Gastroesophageal sphincter (tissue), 4 donors: Measurements from ENCODE around the gene NAV2. TPM values are rescaled to one million over a fixed set of nuclear protein-coding genes. Genes with fewer than 3 reads are reported as not detected.

Experiments
- ATAC-seq: fragments of 150-250 bp; one replicate; pipeline ENCODE4 v1.9.1; 2016; ENCODE audit warnings: mild to moderate bottlenecking, moderate library complexity
- H3K27ac ChIP-seq, 4 donors: fragments of 200-600 bp; sonication (generic) in 3 of 4; 1 replicate in 3 of 4; 2 replicates in 1 of 4; pipeline ENCODE4 v1.5.1; 2016 to 2019
- H3K27me3 ChIP-seq: fragments of 200-600 bp; sonication (generic); one replicate; pipeline ENCODE4 v1.5.1; 2019
- H3K36me3 ChIP-seq, 2 donors: fragments of 200-600 bp; sonication (generic); one replicate each; pipeline ENCODE4 v1.5.1; 2019; ENCODE audit warnings: control low read depth in 1 of 2
- H3K4me1 ChIP-seq, 3 donors: fragments of 200-600 bp; sonication (generic); 1 replicate in 2 of 3; 2 replicates in 1 of 3; pipeline ENCODE4 v1.5.1; 2016 to 2019; ENCODE audit warnings: control low read depth in 2 of 3
- H3K4me3 ChIP-seq, 2 donors: fragments of 200-600 bp; sonication (generic); one replicate each; pipeline ENCODE4 v1.5.1; 2019; ENCODE audit warnings: mild to moderate bottlenecking in 1 of 2, moderate library complexity in 1 of 2
- H3K9me3 ChIP-seq, 3 donors: fragments of 200-600 bp; sonication (generic); one replicate each; pipeline ENCODE4 v1.5.1; 2017 to 2019; ENCODE audit warnings: control low read depth in 2 of 3
- CTCF ChIP-seq, 4 experiments: fragments of 200-600 bp in 2 of 4; fragments of 450-650 bp in 2 of 4; sonication (generic) in 1 of 4; IDR thresholded peaks; one replicate each; pipeline ENCODE4 v1.5.1; 2017 to 2019; ENCODE audit warnings: antibody characterized with exemption in 4 of 4, mild to moderate bottlenecking in 2 of 4, moderate library complexity in 2 of 4
- EP300 ChIP-seq: sonication (generic); formaldehyde crosslinking; IDR thresholded peaks from one replicate; pipeline ENCODE4 v1.6.1; 2017; ENCODE audit warnings: antibody characterized with exemption, mild to moderate bottlenecking
- POLR2A ChIP-seq, 2 donors: fragments of 450-650 bp; IDR thresholded peaks; one replicate each; pipeline ENCODE4 v1.6.1; 2017; ENCODE audit warnings: antibody characterized with exemption in 2 of 2, mild to moderate bottlenecking in 2 of 2, moderate library complexity in 1 of 2
- POLR2AphosphoS5 ChIP-seq: sonication (generic); formaldehyde crosslinking; IDR thresholded peaks from one replicate; pipeline ENCODE4 v1.6.1; 2017; ENCODE audit warnings: antibody characterized with exemption
- WGBS, 2 donors: methylation state at CpG; one replicate each; pipeline ENCODE4 v1.1.5; 2018; ENCODE audit warnings: low coverage in 1 of 2; 5-methylcytosine and 5-hydroxymethylcytosine counted together
- total RNA-seq, 4 donors: library from RNA; depleted of rRNA; stranded (reverse); fragments of >200 nt; gene quantifications; one replicate each; pipeline ENCODE4 v1.1.0, GENCODE V29; 2016

The NAV2 gene
- total RNA-seq, 4 donors from 2014 or later: 19.5 to 57.1 (median 43.4) TPM

- 81 to 100% methylated on average over 2 to 12 of the region's 16 CpGs for WGBS, 2 donors
- Histone ChIP-seq H3K27me3 (no peaks in the 10 kb centered on the region), H3K36me3 (peaks cover 0 to 50% of the 10 kb centered on the region in 2 donors), H3K4me1 (peaks cover 0 to 22% (median 0%) of the 10 kb centered on the region in 3 donors), H3K4me3 (no peak overlapping the region), H3K27ac (no peak overlapping the region), H3K9me3 (no peaks in the 10 kb centered on the region)
- TF ChIP-seq EP300: no peak
- TF ChIP-seq POLR2AphosphoS5: peak; percentile 12
- no peak for ATAC-seq
Observed at GRCh38 chr11:19879307-19880087, 166.9 kb downstream of the NAV2 start.

GRCh38 chr11:19880088-19880345 lies 167.4 kb downstream of the NAV2 start:
- peaks cover 0 to 55% of the 10 kb centered on the region in 2 donors for H3K36me3 ChIP-seq
- peaks cover 0 to 22% (median 0%) of the 10 kb centered on the region in 3 donors for H3K4me1 ChIP-seq
- H3K27me3 ChIP-seq: no peaks in the 10 kb centered on the region
- no peak for ATAC-seq
- H3K9me3 ChIP-seq: no peaks in the 10 kb centered on the region
- TF ChIP-seq POLR2AphosphoS5 (no peak), EP300 (no peak), POLR2A (IDR thresholded peaks at IDR 0.05) (no peak), CTCF (IDR thresholded peaks at IDR 0.05) (no peak)
- no peak overlapping the region for H3K27ac ChIP-seq
- no peak overlapping the region for H3K4me3 ChIP-seq

- no peak for TF ChIP-seq POLR2A (IDR thresholded peaks at IDR 0.05)
- TF ChIP-seq CTCF (IDR thresholded peaks at IDR 0.05): no peak
- TF ChIP-seq EP300: no peak
- TF ChIP-seq POLR2AphosphoS5: no peak
- no peak for ATAC-seq
Observed at GRCh38 chr11:19881177-19881576, 168.5 kb downstream of the NAV2 start.

GRCh38 chr11:19882356-19882755 lies 169.7 kb downstream of the NAV2 start:
- H3K27ac ChIP-seq: no peak overlapping the region
- peaks cover 0 to 74% of the 10 kb centered on the region in 2 donors for H3K36me3 ChIP-seq
- no peak for ATAC-seq
- peaks cover 0 to 22% (median 0%) of the 10 kb centered on the region in 3 donors for H3K4me1 ChIP-seq
- 94 to 97% methylated on average over 3 of the region's 3 CpGs for WGBS, 2 donors
- no peak overlapping the region for H3K4me3 ChIP-seq
- TF ChIP-seq POLR2A (IDR thresholded peaks at IDR 0.05) (no peak), EP300 (no peak), POLR2AphosphoS5 (no peak), CTCF (IDR thresholded peaks at IDR 0.05) (no peak)
- H3K9me3 ChIP-seq: no peaks in the 10 kb centered on the region
- no peaks in the 10 kb centered on the region for H3K27me3 ChIP-seq

More at GRCh38 chr11:19881177-19881576, 168.5 kb downstream of the NAV2 start:
- Histone ChIP-seq H3K9me3 (no peaks in the 10 kb centered on the region), H3K4me3 (no peak overlapping the region), H3K36me3 (peaks cover 0 to 63% of the 10 kb centered on the region in 2 donors), H3K27ac (no peak overlapping the region), H3K4me1 (peaks cover 0 to 22% (median 0%) of the 10 kb centered on the region in 3 donors), H3K27me3 (no peaks in the 10 kb centered on the region)

- no peak for TF ChIP-seq POLR2AphosphoS5
- TF ChIP-seq CTCF (IDR thresholded peaks at IDR 0.05): no peak
- TF ChIP-seq POLR2A (IDR thresholded peaks at IDR 0.05): no peak
- TF ChIP-seq EP300: no peak
- ATAC-seq: no peak
- H3K27ac ChIP-seq: no peak overlapping the region
- no peak overlapping the region for H3K4me3 ChIP-seq
- peaks cover 0 to 81% of the 10 kb centered on the region in 2 donors for H3K36me3 ChIP-seq
- H3K9me3 ChIP-seq: no peaks in the 10 kb centered on the region
- no peaks in the 10 kb centered on the region for H3K27me3 ChIP-seq
- peaks cover 0 to 17% (median 5%) of the 10 kb centered on the region in 3 donors for H3K4me1 ChIP-seq
- WGBS, 2 donors: 62 to 80% methylated on average over 2 to 3 of the region's 3 CpGs
Observed at GRCh38 chr11:19886498-19886897, 173.9 kb downstream of the NAV2 start.
